ENCODE data around the gene OLFM1.
A peak's percentile ranks its signal among the peaks of the same experiment; 100 is the strongest.
"Not testable (repeated sequence)": the region's sequence is repeated elsewhere in the genome, so short reads cannot be mapped to it uniquely, and the experiment has no call there.

The OLFM1 gene

GRCh38 chr9:135152614-135153334 lies 65.3 kb downstream of the OLFM1 start:
- Histone ChIP-seq H3K4me3 (ENCODE audit: low read length) (no peak overlapping the region), H3K9me3 (ENCODE audit: control insufficient read depth, low read length) (peaks cover 4% of the 10 kb centered on the region), H3K36me3 (ENCODE audit: control insufficient read depth, insufficient read depth, low read length, severe bottlenecking) (no peaks in the 10 kb centered on the region), H3K4me1 (ENCODE audit: control insufficient read depth, insufficient read depth, low read length) (no peaks in the 10 kb centered on the region), H3K9ac (ENCODE audit: low read length) (no peak overlapping the region), H3K27me3 (replicated peaks; ENCODE audit: control insufficient read depth, insufficient read depth, low read length) (peaks cover 18% of the 10 kb centered on the region)
- DNase-seq (ENCODE audit: low read depth): no peak

GRCh38 chr9:135154050-135154615 lies 66.7 kb downstream of the OLFM1 start:
- Histone ChIP-seq H3K4me1 (ENCODE audit: control insufficient read depth, insufficient read depth, low read length) (no peaks in the 10 kb centered on the region), H3K9ac (ENCODE audit: low read length) (no peak overlapping the region)

GRCh38 chr9:135155396-135155795 lies 67.9 kb downstream of the OLFM1 start:
- no peak overlapping the region for H3K4me3 ChIP-seq (ENCODE audit: low read length)
- H3K4me1 ChIP-seq (ENCODE audit: control insufficient read depth, insufficient read depth, low read length): no peaks in the 10 kb centered on the region

More at GRCh38 chr9:135154050-135154615, 66.7 kb downstream of the OLFM1 start:
- Histone ChIP-seq H3K36me3 (ENCODE audit: control insufficient read depth, insufficient read depth, low read length, severe bottlenecking) (no peaks in the 10 kb centered on the region), H3K9me3 (ENCODE audit: control insufficient read depth, low read length) (peaks cover 4% of the 10 kb centered on the region), H3K4me3 (ENCODE audit: low read length) (no peak overlapping the region), H3K27me3 (replicated peaks; ENCODE audit: control insufficient read depth, insufficient read depth, low read length) (peaks cover 28% of the 10 kb centered on the region)
- no peak for DNase-seq (ENCODE audit: low read depth)

GRCh38 chr9:135156525-135157510 lies 69.3 kb downstream of the OLFM1 start:
- peak; percentile 51 for DNase-seq (ENCODE audit: low read depth)
- H3K9me3 ChIP-seq (ENCODE audit: control insufficient read depth, low read length): no peaks in the 10 kb centered on the region
- no peak overlapping the region for H3K9ac ChIP-seq (ENCODE audit: low read length)
- no peaks in the 10 kb centered on the region for H3K4me1 ChIP-seq (ENCODE audit: control insufficient read depth, insufficient read depth, low read length)
- peaks cover 24% of the 10 kb centered on the region for H3K27me3 ChIP-seq (replicated peaks; ENCODE audit: control insufficient read depth, insufficient read depth, low read length)
- no peaks in the 10 kb centered on the region for H3K36me3 ChIP-seq (ENCODE audit: control insufficient read depth, insufficient read depth, low read length, severe bottlenecking)
- no peak overlapping the region for H3K4me3 ChIP-seq (ENCODE audit: low read length)

More at GRCh38 chr9:135155396-135155795, 67.9 kb downstream of the OLFM1 start:
- peaks cover 29% of the 10 kb centered on the region for H3K27me3 ChIP-seq (replicated peaks; ENCODE audit: control insufficient read depth, insufficient read depth, low read length)
- no peaks in the 10 kb centered on the region for H3K36me3 ChIP-seq (ENCODE audit: control insufficient read depth, insufficient read depth, low read length, severe bottlenecking)
- no peak for DNase-seq (ENCODE audit: low read depth)
- H3K9me3 ChIP-seq (ENCODE audit: control insufficient read depth, low read length): peaks cover 3% of the 10 kb centered on the region
- H3K9ac ChIP-seq (ENCODE audit: low read length): no peak overlapping the region

GRCh38 chr9:135157856-135158563 lies 70.5 kb downstream of the OLFM1 start:
- H3K4me3 ChIP-seq (ENCODE audit: low read length): no peak overlapping the region
- no peaks in the 10 kb centered on the region for H3K4me1 ChIP-seq (ENCODE audit: control insufficient read depth, insufficient read depth, low read length)
- H3K36me3 ChIP-seq (ENCODE audit: control insufficient read depth, insufficient read depth, low read length, severe bottlenecking): no peaks in the 10 kb centered on the region
- DNase-seq (ENCODE audit: low read depth): no peak
- no peak overlapping the region for H3K9ac ChIP-seq (ENCODE audit: low read length)
- no peaks in the 10 kb centered on the region for H3K9me3 ChIP-seq (ENCODE audit: control insufficient read depth, low read length)
- peaks cover 24% of the 10 kb centered on the region for H3K27me3 ChIP-seq (replicated peaks; ENCODE audit: control insufficient read depth, insufficient read depth, low read length)

GRCh38 chr9:135158564-135158937 lies 71.1 kb downstream of the OLFM1 start:
- Histone ChIP-seq H3K9me3 (ENCODE audit: control insufficient read depth, low read length) (no peaks in the 10 kb centered on the region), H3K9ac (ENCODE audit: low read length) (no peak overlapping the region), H3K36me3 (ENCODE audit: control insufficient read depth, insufficient read depth, low read length, severe bottlenecking) (no peaks in the 10 kb centered on the region), H3K4me3 (ENCODE audit: low read length) (no peak overlapping the region), H3K4me1 (ENCODE audit: control insufficient read depth, insufficient read depth, low read length) (no peaks in the 10 kb centered on the region), H3K27me3 (replicated peaks; ENCODE audit: control insufficient read depth, insufficient read depth, low read length) (peaks cover 25% of the 10 kb centered on the region)
- DNase-seq (ENCODE audit: low read depth): no peak

- peaks cover 28% of the 10 kb centered on the region for H3K27me3 ChIP-seq (replicated peaks; ENCODE audit: control insufficient read depth, insufficient read depth, low read length)
- H3K9me3 ChIP-seq (ENCODE audit: control insufficient read depth, low read length): no peaks in the 10 kb centered on the region
- H3K9ac ChIP-seq (ENCODE audit: low read length): no peak overlapping the region
- H3K36me3 ChIP-seq (ENCODE audit: control insufficient read depth, insufficient read depth, low read length, severe bottlenecking): no peaks in the 10 kb centered on the region
- no peak overlapping the region for H3K4me3 ChIP-seq (ENCODE audit: low read length)
- no peaks in the 10 kb centered on the region for H3K4me1 ChIP-seq (ENCODE audit: control insufficient read depth, insufficient read depth, low read length)
- DNase-seq (ENCODE audit: low read depth): no peak
Measured at GRCh38 chr9:135159801-135160200, 72.3 kb downstream of the OLFM1 start.

GRCh38 chr9:135160862-135161261 lies 73.4 kb downstream of the OLFM1 start:
- no peaks in the 10 kb centered on the region for H3K4me1 ChIP-seq (ENCODE audit: control insufficient read depth, insufficient read depth, low read length)
- H3K4me3 ChIP-seq (ENCODE audit: low read length): no peak overlapping the region
- no peak for DNase-seq (ENCODE audit: low read depth)
- H3K36me3 ChIP-seq (ENCODE audit: control insufficient read depth, insufficient read depth, low read length, severe bottlenecking): no peaks in the 10 kb centered on the region
- H3K27me3 ChIP-seq (replicated peaks; ENCODE audit: control insufficient read depth, insufficient read depth, low read length): peaks cover 32% of the 10 kb centered on the region
- no peak overlapping the region for H3K9ac ChIP-seq (ENCODE audit: low read length)
- H3K9me3 ChIP-seq (ENCODE audit: control insufficient read depth, low read length): no peaks in the 10 kb centered on the region

- not testable (repeated sequence) for H3K4me3 ChIP-seq (ENCODE audit: low read length); H3K9me3 ChIP-seq (ENCODE audit: control insufficient read depth, low read length); H3K9ac ChIP-seq (ENCODE audit: low read length); H3K36me3 ChIP-seq (ENCODE audit: control insufficient read depth, insufficient read depth, low read length, severe bottlenecking); H3K4me1 ChIP-seq (ENCODE audit: control insufficient read depth, insufficient read depth, low read length); DNase-seq (ENCODE audit: low read depth)
- H3K27me3 ChIP-seq (replicated peaks; ENCODE audit: control insufficient read depth, insufficient read depth, low read length): peaks cover 29% of the 10 kb centered on the region
Measured at GRCh38 chr9:135162599-135162998, 75.1 kb downstream of the OLFM1 start.

GRCh38 chr9:135163023-135163780 lies 75.7 kb downstream of the OLFM1 start:
- Histone ChIP-seq H3K27me3 (replicated peaks; ENCODE audit: control insufficient read depth, insufficient read depth, low read length) (peaks cover 28% of the 10 kb centered on the region), H3K36me3 (ENCODE audit: control insufficient read depth, insufficient read depth, low read length, severe bottlenecking) (no peaks in the 10 kb centered on the region), H3K9ac (ENCODE audit: low read length) (no peak overlapping the region), H3K4me1 (ENCODE audit: control insufficient read depth, insufficient read depth, low read length) (no peaks in the 10 kb centered on the region), H3K4me3 (ENCODE audit: low read length) (no peak overlapping the region), H3K9me3 (ENCODE audit: control insufficient read depth, low read length) (no peaks in the 10 kb centered on the region)
- DNase-seq (ENCODE audit: low read depth): no peak

Data from adipocyte (in vitro differentiated cells).